Esophagus (tissue), 2 donors: ENCODE data around the gene SLC26A8. TPM values are rescaled to one million over a fixed set of nuclear protein-coding genes. Genes with fewer than 3 reads are reported as not detected.
A peak's percentile ranks its signal among the peaks of the same experiment; 100 is the strongest.
"Not testable (repeated sequence)": the region's sequence is repeated elsewhere in the genome, so short reads cannot be mapped to it uniquely, and the experiment has no call there.

ENCODE experiments used
- H3K27ac ChIP-seq, 2 donors: one replicate each; pipeline ENCODE4 v1.5.1; 2013; ENCODE audit warnings: low read depth in 2 of 2, mild to moderate bottlenecking in 2 of 2, inconsistent platforms in 1 of 2, low read length in 1 of 2, moderate library complexity in 1 of 2
- H3K27me3 ChIP-seq, 2 donors: one replicate each; pipeline ENCODE4 v1.6.1; 2013; ENCODE audit warnings: low read length in 2 of 2, control low read depth in 1 of 2, mild to moderate bottlenecking in 1 of 2; ENCODE audit not compliant: insufficient read depth in 2 of 2, control insufficient read depth in 1 of 2
- H3K36me3 ChIP-seq, 2 donors: one replicate each; pipeline ENCODE4 v1.6.1; 2013; ENCODE audit warnings: low read length in 1 of 2; ENCODE audit not compliant: control insufficient read depth in 2 of 2, insufficient read depth in 2 of 2
- H3K4me1 ChIP-seq, 2 donors: one replicate each; pipeline ENCODE4 v1.6.1; 2013; ENCODE audit warnings: low read length in 1 of 2; ENCODE audit not compliant: control insufficient read depth in 2 of 2, insufficient read depth in 2 of 2
- H3K4me3 ChIP-seq, 2 donors: one replicate each; pipeline ENCODE4 v1.5.1; 2013; ENCODE audit warnings: low read length in 2 of 2, mild to moderate bottlenecking in 2 of 2, low read depth in 1 of 2, moderate library complexity in 1 of 2
- H3K9me3 ChIP-seq, 2 donors: one replicate each; pipeline ENCODE4 v1.6.1; 2013; ENCODE audit warnings: mild to moderate bottlenecking in 2 of 2, low read depth in 1 of 2, low read length in 1 of 2, moderate library complexity in 1 of 2; ENCODE audit not compliant: control insufficient read depth in 2 of 2, insufficient read depth in 1 of 2
- WGBS, 2 donors: extraction: QIAGEN DNeasy Blood & Tissue Kit; methylation state at CpG; one replicate each; pipeline ENCODE4 v1.1.7; 2013; 5-methylcytosine and 5-hydroxymethylcytosine counted together
- polyA plus RNA-seq, 2 donors: library from polyadenylated mRNA; stranded (reverse); fragments of 200-250 nt; gene quantifications; one replicate each; pipeline ENCODE4 v1.2.3, GENCODE V29; 2013
- donor health status: healthy with polysubstance abuse.
- donor health status: Bipolar disorder and iron deficiency.

The SLC26A8 gene
- polyA plus RNA-seq, 2 donors = 0.04 TPM; not detected in 1

DNA sequence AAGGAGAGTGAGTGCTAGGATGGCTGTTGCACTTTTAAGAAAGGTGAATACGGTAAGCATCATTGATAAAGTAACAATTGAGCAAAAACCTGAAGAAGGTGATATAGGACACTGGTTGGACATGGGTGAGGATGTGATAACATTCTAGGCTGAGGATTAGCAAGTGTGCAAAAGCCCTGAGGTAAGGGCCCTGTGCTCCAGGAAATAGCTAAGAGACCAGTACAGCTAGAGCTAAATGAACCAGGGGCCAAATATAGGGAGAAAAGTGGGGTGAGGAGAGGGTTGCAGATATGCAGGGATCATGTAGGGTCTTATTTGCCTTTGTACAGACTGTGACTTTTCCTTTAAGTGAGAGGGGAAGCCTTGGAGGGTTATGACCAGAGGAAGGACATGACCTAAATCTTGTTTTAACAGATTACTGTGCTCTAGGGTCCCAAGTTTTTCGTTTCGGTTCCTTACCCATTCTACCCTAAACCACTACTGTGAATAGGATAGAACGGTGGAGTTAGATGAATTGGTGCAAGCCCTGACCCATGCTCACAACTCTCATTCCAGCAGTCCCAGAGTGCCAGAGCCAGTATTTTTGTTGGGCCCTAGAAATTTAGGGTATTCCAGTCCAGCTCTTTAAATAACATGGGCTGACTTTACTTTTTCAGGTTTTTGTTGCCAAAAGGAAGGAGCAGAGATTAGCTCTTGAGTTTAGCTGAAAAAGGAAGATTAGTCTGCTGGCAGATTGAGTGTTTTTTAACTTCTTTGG is 13.9 kb upstream of the SLC26A8 start:
- no peaks in the 10 kb centered on the region for H3K9me3 ChIP-seq
- no peak overlapping the region for H3K27ac ChIP-seq
- H3K27me3 ChIP-seq = no peaks in the 10 kb centered on the region
- 41 to 45% methylated on average over 4 of the region's 4 CpGs for WGBS, 2 donors
- H3K4me3 ChIP-seq = no peak overlapping the region
- peaks cover 0 to 4% of the 10 kb centered on the region in 2 donors for H3K4me1 ChIP-seq
- no peaks in the 10 kb centered on the region for H3K36me3 ChIP-seq

DNA sequence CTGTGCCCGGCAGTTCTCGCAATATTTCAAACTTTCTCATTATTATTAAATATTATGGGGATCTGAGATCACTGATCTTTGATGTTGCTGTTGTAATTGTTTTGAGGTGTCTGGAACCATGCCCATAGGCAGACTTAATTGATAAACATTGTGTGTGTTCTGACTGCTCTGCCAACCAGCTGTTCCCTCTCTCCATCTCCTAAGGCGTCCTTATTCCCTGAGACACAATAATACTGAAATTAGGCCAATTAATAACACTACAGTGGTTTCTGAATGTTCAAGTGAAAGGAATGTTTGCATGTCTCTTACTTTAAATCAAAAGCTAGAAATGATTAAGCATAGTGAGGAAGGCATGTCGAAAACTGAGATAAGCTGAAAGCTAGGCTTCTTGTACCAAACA is 10.8 kb upstream of the SLC26A8 start:
- H3K27ac ChIP-seq = no peak overlapping the region
- 35 to 50% methylated on average over 4 of the region's 4 CpGs for WGBS, 2 donors
- no peaks in the 10 kb centered on the region for H3K36me3 ChIP-seq
- H3K4me1 ChIP-seq = peaks cover 0 to 4% of the 10 kb centered on the region in 2 donors
- no peaks in the 10 kb centered on the region for H3K27me3 ChIP-seq
- no peak overlapping the region for H3K4me3 ChIP-seq
- H3K9me3 ChIP-seq = no peaks in the 10 kb centered on the region

DNA sequence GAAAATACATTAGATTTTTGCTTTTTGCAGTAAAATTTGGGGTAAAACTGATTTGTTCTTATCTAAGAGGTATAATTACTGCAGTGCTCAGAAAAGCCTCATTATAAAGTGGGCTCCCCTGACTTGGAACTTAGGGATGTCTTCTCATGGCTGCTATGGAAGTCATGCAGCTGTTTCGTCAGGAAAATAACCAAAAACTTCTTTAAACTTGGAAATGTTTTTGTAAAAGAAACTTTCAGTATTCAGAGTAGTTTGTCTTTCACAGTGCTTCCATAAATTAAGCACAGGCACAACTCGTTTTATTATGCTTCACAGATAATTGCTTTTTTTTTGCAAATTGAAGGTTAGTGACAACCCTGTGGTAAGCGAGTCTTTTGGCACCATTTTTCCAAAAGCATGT is 10.0 kb upstream of the SLC26A8 start:
- Histone ChIP-seq H3K36me3 (no peaks in the 10 kb centered on the region), H3K4me3 (no peak overlapping the region), H3K27me3 (no peaks in the 10 kb centered on the region), H3K9me3 (no peaks in the 10 kb centered on the region), H3K27ac (no peak overlapping the region), H3K4me1 (peaks cover 0 to 4% of the 10 kb centered on the region in 2 donors)
- 50 to 60% methylated on average over 3 of the region's 3 CpGs for WGBS, 2 donors

DNA sequence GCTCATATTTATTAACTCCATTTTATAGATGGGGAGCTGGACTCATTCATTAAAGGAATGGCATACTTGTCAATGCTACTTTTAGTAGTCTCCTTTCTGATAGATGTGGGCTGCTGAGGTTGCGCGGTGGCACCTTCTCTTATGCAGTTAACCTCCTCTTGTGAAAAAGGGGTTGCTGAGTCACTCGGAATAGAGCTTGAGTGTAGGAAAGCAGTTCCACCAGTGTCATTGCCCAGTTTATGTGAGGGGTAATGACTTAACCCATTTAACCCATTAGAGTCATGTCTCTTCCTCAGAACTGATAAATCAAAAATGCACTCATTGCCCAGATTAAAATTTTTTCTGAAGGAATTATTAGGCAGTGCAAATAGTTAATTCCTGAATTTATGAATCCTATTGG is 9.5 kb upstream of the SLC26A8 start:
- 46 to 54% methylated on average over 3 of the region's 3 CpGs for WGBS, 2 donors
- H3K27me3 ChIP-seq = no peaks in the 10 kb centered on the region
- peaks cover 0 to 4% of the 10 kb centered on the region in 2 donors for H3K4me1 ChIP-seq
- no peaks in the 10 kb centered on the region for H3K36me3 ChIP-seq
- no peak overlapping the region for H3K27ac ChIP-seq
- no peaks in the 10 kb centered on the region for H3K9me3 ChIP-seq
- H3K4me3 ChIP-seq = no peak overlapping the region

DNA sequence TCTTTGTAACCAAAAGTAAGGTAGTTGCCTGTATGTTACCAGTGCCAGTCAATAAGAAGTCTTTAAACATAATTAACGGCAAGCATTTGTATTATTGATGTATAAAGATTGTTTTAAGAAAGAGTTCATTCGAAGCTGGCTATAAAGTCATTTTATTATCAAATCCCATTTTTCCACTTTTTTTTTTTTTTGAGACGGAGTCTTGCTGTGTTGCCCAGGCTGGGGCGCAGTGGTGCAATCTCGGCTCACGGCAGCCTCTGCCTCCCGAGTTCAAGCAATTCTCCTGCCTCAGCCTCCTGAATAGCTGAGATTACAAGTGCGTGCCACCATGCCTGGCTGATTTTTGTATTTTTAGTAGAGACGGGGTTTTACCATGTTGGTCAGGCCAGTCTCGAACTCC is 8.7 kb upstream of the SLC26A8 start:
- not testable (repeated sequence) for H3K36me3 ChIP-seq, H3K4me3 ChIP-seq, H3K9me3 ChIP-seq, H3K27me3 ChIP-seq, H3K27ac ChIP-seq, H3K4me1 ChIP-seq
- WGBS, 2 donors = 92 to 93% methylated on average over 10 of the region's 10 CpGs

DNA sequence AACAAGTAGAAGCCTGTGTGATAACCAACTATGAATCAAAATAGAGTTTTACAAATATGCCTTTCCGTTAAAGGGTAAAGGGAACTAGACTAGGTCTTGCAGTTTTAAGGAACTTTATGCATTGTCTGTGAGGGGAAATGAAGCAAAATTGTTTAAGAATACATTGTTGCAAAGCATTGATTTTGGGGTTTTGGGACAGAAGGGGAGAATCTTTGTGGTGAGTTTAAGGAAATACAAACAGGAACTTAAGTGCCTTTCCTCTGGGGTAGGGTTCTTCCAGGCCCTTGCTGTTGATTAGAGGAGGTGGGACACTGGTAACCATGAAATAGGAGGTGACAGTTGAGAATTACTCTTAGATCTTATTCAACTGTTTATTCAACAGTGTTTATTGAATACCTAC is 7.8 kb upstream of the SLC26A8 start:
- WGBS, 2 donors = 68 to 81% methylated on average over 1 of the region's 1 CpG

DNA sequence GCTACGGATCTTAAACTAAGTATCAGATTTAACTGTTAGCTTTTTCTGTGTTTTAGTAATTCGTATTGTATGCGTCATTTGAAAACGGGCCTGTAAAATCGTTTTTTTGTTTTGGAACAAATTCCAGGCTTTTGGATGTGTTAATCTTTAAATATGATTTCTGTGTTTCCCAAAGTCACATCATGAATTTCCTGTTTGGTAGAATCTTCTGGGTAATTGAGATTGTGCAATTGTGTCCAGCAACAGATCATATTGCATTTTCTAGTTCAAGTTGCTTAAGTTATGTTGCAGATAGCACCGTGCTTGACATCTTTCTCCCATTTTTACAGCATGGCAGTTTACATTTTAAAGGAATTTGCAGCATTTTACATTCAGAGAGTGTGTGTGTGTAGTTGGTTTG is 5.0 kb upstream of the SLC26A8 start:
- Histone ChIP-seq H3K27ac (no peak overlapping the region), H3K4me1 (no peaks in the 10 kb centered on the region), H3K9me3 (no peaks in the 10 kb centered on the region), H3K27me3 (no peaks in the 10 kb centered on the region), H3K4me3 (peak overlapping the region in 1 of 2 donors; percentile 94), H3K36me3 (no peaks in the 10 kb centered on the region)
- 3% methylated on average over 6 of the region's 6 CpGs for WGBS, 2 donors

More for the DNA sequence above, 7.8 kb upstream of the SLC26A8 start:
- no peak overlapping the region for H3K4me3 ChIP-seq
- no peaks in the 10 kb centered on the region for H3K4me1 ChIP-seq
- H3K27ac ChIP-seq = no peak overlapping the region
- H3K9me3 ChIP-seq = no peaks in the 10 kb centered on the region
- H3K27me3 ChIP-seq = no peaks in the 10 kb centered on the region
- H3K36me3 ChIP-seq = no peaks in the 10 kb centered on the region

DNA sequence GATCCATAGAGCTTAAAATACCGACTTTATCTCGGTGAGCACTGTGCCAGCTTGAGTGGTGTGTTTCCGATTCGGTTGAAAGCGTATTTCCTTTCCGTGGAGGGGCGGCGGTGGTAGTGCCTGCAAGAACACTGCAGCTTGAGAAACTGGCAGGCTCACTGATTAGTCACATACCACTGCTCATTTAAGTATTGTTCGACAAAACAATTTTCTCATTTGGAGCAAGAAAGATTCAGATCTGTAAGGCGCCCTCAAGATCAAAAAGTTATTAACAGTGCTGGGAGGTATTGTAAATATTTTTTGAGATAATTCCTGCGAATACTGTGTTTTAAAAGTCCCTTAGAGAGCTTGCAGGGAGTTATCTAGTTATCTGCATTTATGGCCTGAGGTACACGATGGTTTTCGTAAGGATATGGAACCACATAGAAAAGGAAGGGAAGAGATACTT is 4.5 kb upstream of the SLC26A8 start:
- WGBS, 2 donors = 0% methylated on average over 13 of the region's 13 CpGs
- peak overlapping the region; percentile 94 to 98 for H3K4me3 ChIP-seq
- no peaks in the 10 kb centered on the region for H3K9me3 ChIP-seq
- no peaks in the 10 kb centered on the region for H3K27me3 ChIP-seq
- no peaks in the 10 kb centered on the region for H3K4me1 ChIP-seq
- H3K27ac ChIP-seq = peak overlapping the region; percentile 91 to 97
- no peaks in the 10 kb centered on the region for H3K36me3 ChIP-seq

DNA sequence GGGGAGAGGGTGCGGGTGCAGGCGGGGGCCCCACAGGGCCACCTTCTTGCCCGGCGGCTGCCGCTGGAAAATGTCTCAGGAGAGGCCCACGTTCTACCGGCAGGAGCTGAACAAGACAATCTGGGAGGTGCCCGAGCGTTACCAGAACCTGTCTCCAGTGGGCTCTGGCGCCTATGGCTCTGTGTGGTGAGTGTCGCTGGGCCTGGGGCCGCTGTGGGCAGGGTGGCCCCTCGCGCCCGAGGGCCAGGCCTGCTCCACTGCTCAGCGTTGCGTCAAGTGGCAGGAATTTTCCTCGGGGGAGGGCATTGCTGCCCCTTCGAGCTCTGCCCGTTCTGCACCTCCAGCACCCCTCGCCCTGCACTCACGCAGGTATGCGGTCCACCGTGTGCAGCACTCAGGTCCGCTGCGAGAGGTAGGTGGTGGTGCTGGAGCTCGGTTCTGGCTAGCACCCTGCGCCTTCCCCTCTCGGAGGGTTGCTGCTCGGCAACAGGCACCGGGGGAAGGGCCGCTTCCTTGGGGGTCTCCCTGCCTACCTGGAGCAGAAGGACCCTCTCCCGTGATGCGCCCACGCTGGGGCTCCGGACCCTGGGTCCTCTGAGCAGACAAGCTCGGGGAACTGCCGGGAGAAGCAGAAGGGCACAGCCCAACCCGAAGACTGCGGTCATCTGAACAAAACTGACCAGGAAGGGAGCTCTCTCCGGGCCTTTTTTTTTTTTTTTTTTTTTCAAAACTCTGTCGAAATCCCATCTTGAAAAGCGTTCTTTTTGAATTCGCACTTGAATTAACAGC is 3.8 kb upstream of the SLC26A8 start:
- Histone ChIP-seq H3K27me3 (no peaks in the 10 kb centered on the region), H3K36me3 (no peaks in the 10 kb centered on the region), H3K4me3 (peak overlapping the region; percentile 94 to 98), H3K9me3 (no peaks in the 10 kb centered on the region), H3K27ac (peak overlapping the region; percentile 91 to 97), H3K4me1 (no peaks in the 10 kb centered on the region)
- WGBS, 2 donors = 0 to 1% methylated on average over 42 to 44 of the region's 44 CpGs
